ENCODE results near the gene COL23A1. TPM values are rescaled to one million over a fixed set of nuclear protein-coding genes. Genes with fewer than 3 reads are reported as not detected.
A peak's percentile ranks its signal among the peaks of the same experiment; 100 is the strongest.

The COL23A1 gene
- total RNA-seq, 1 experiment from 2014 or later: 15.0 TPM

GRCh38 chr5:178525906-178526732, 64.1 kb downstream of the COL23A1 start:
- Mint-ChIP-seq H3K36me3 (no peaks in the 10 kb centered on the region), H3K4me3 (no peak overlapping the region), H3K27me3 (ENCODE audit: low read depth) (no peaks in the 10 kb centered on the region), H3K9me3 (peaks cover 8% of the 10 kb centered on the region), H3K4me1 (peaks cover 29% of the 10 kb centered on the region), H3K27ac (peak overlapping the region; percentile 65)
- no peak for DNase-seq (ENCODE audit: low spot score)
- no peak for TF ChIP-seq MYBL2 (CRISPR knock-in tag; IDR thresholded peaks at IDR 0.05)
- TF ChIP-seq CTCF (IDR thresholded peaks at IDR 0.05): no peak
- TF ChIP-seq FOXJ3 (CRISPR knock-in tag; IDR thresholded peaks at IDR 0.05; ENCODE audit: borderline replicate concordance): no peak
- no peak for TF ChIP-seq NR3C1 (CRISPR knock-in tag; conservative IDR thresholded peaks at IDR 0.05; ENCODE audit: low read depth)
- TF ChIP-seq ZNF423 (CRISPR knock-in tag; IDR thresholded peaks at IDR 0.05): no peak
- no peak for TF ChIP-seq NR1H2 (CRISPR knock-in tag; IDR thresholded peaks at IDR 0.05)
- TF ChIP-seq ETV6 (CRISPR knock-in tag; IDR thresholded peaks at IDR 0.05): no peak
- TF ChIP-seq KAT7 (CRISPR knock-in tag; IDR thresholded peaks at IDR 0.05; ENCODE audit: borderline replicate concordance): no peak
- TF ChIP-seq HMGA2 (CRISPR knock-in tag; IDR thresholded peaks at IDR 0.05): no peak
- TF ChIP-seq ZNF232 (CRISPR knock-in tag; IDR thresholded peaks at IDR 0.05): no peak
- no peak for TF ChIP-seq MAX (CRISPR knock-in tag; IDR thresholded peaks at IDR 0.05)
- TF ChIP-seq CREB1 (CRISPR knock-in tag; IDR thresholded peaks at IDR 0.05): no peak
- ChIA-PET CTCF (interaction anchor here (0.6 to 2.3 kb wide), 7 partner anchors 11 to 68 kb away, joined by 3 to 15 read pairs (median 4); partner anchors contain the start of gene COL23A1), POLR2A (interaction anchor here (0.5 kb wide), 1 partner anchor 36 kb away, joined by 5 read pairs; no protein-coding TSS in a partner anchor)
- peak; percentile 47 for ATAC-seq

GRCh38 chr5:178524093-178524882, 65.9 kb downstream of the COL23A1 start:
- POLR2A ChIA-PET: no interaction called here
- peak overlapping the region; percentile 59; the same call in 1 of the 2 replicates for H3K27ac Mint-ChIP-seq
- TF ChIP-seq ZNF396 (CRISPR knock-in tag; IDR thresholded peaks at IDR 0.05; ENCODE audit: borderline replicate concordance): no peak
- TF ChIP-seq HMGXB4 (CRISPR knock-in tag; IDR thresholded peaks at IDR 0.05): no peak
- TF ChIP-seq OVOL2 (CRISPR knock-in tag; IDR thresholded peaks at IDR 0.05; ENCODE audit: borderline replicate concordance): no peak
- TF ChIP-seq ZSCAN18 (CRISPR knock-in tag; IDR thresholded peaks at IDR 0.05): no peak
- no peak for TF ChIP-seq ESRRA (CRISPR knock-in tag; IDR thresholded peaks at IDR 0.05; ENCODE audit: borderline replicate concordance)
- TF ChIP-seq ZNF512 (CRISPR knock-in tag; IDR thresholded peaks at IDR 0.05; ENCODE audit: borderline replicate concordance): no peak
- no peak for TF ChIP-seq SOX15 (CRISPR knock-in tag; IDR thresholded peaks at IDR 0.05)
- ATAC-seq (no peak), DNase-seq (ENCODE audit: low spot score) (no peak)
- H3K27me3 Mint-ChIP-seq (ENCODE audit: low read depth): no peaks in the 10 kb centered on the region
- H3K36me3 Mint-ChIP-seq: peaks cover 9% of the 10 kb centered on the region
- peaks cover 21% of the 10 kb centered on the region for H3K9me3 Mint-ChIP-seq
- H3K4me3 Mint-ChIP-seq: no peak overlapping the region
- peaks cover 29% of the 10 kb centered on the region for H3K4me1 Mint-ChIP-seq
- CTCF ChIA-PET: interaction anchor here (0.9 kb wide), 1 partner anchor 107 kb away, joined by 3 read pairs; no protein-coding TSS in a partner anchor
